ENCODE measurements around the gene IFRD2. TPM values are rescaled to one million over a fixed set of nuclear protein-coding genes. Genes with fewer than 3 reads are reported as not detected.

IFRD2 gene
- total and polyA plus RNA-seq, 2 of the 13 experiments (the other 11 are each of a cell fraction or from before 2014, with no cell fraction given): 32.8 to 96.1 TPM

GRCh38 chr3:50260027-50260941, 31.9 kb downstream of the IFRD2 start (continued):
- TF ChIP-seq ZBTB39 (CRISPR knock-in tag; IDR thresholded peaks at IDR 0.05) (0 out of 2 replicates have a peak, but pooled peaks have one; percentile 37), KLF16 (CRISPR knock-in tag; IDR thresholded peaks at IDR 0.05) (peak in 1 of 2 experiments; percentile 65; a peak in 1 of 4 replicates), CEBPZ (IDR thresholded peaks at IDR 0.05; ENCODE audit: low read length) (no peak), TFAP4 (IDR thresholded peaks at IDR 0.05; ENCODE audit: borderline replicate concordance, low read depth) (peak; percentile 59; the same call in 1 of the 2 replicates), DDIT3 (CRISPR knock-in tag; IDR thresholded peaks at IDR 0.05) (no peak), ZNF512 (CRISPR knock-in tag; IDR thresholded peaks at IDR 0.05) (no peak), SIN3B (IDR thresholded peaks at IDR 0.05; ENCODE audit: low read length) (no peak), SP2 (CRISPR knock-in tag; IDR thresholded peaks at IDR 0.05) (no peak), SATB2 (CRISPR knock-in tag; IDR thresholded peaks at IDR 0.05) (no peak; the same call in 1 of the 2 replicates), CBX5 (CRISPR knock-in tag; IDR thresholded peaks at IDR 0.05; ENCODE audit: borderline replicate concordance) (no peak), SMARCE1 (IDR thresholded peaks at IDR 0.05; ENCODE audit: borderline replicate concordance) (no peak), THAP8 (CRISPR knock-in tag; IDR thresholded peaks at IDR 0.05; ENCODE audit: borderline replicate concordance) (peak; percentile 41; the same call in 1 of the 2 replicates), ZC3H13 (CRISPR knock-in tag; IDR thresholded peaks at IDR 0.05) (peak; percentile 91), RNF219 (CRISPR knock-in tag; IDR thresholded peaks at IDR 0.05) (no peak), ZNF296 (CRISPR knock-in tag; conservative IDR thresholded peaks at IDR 0.05) (peak; percentile 51; the same call in 1 of the 2 replicates)

Measured in HepG2 (cell line).